ENCODE measurements around the gene ACOXL.

Gene ACOXL

GRCh38 chr2:111161971-111162370 lies 429.6 kb downstream of the ACOXL start:
- Histone ChIP-seq H3K9me3 (ENCODE audit: control insufficient read depth, insufficient read depth, low read length) (no peaks in the 10 kb centered on the region), H3K4me1 (ENCODE audit: control insufficient read depth, low read length) (peaks cover 37% of the 10 kb centered on the region), H4K20me1 (ENCODE audit: control insufficient read depth, insufficient read depth, low read depth, low read length) (peaks cover 20% of the 10 kb centered on the region), H3K27me3 (ENCODE audit: control insufficient read depth, low read length) (no peaks in the 10 kb centered on the region), H3K9me2 (replicated peaks; ENCODE audit: control insufficient read depth, low read length) (no peaks in the 10 kb centered on the region), H3K4me3 (ENCODE audit: low read length) (no peak overlapping the region), H3F3A (ENCODE audit: control insufficient read depth, insufficient read depth) (peaks cover 14% of the 10 kb centered on the region), H3K36me3 (ENCODE audit: control insufficient read depth, low read length) (peaks cover 94% of the 10 kb centered on the region), H3K4me2 (ENCODE audit: low read length) (no peak overlapping the region), H3K27ac (ENCODE audit: low read depth, low read length) (no peak overlapping the region), H3K79me2 (ENCODE audit: control insufficient read depth, low read length) (peaks cover 51% of the 10 kb centered on the region)
- TF ChIP-seq EZH2phosphoT487 (IDR thresholded peaks at IDR 0.05; ENCODE audit: borderline replicate concordance, low read length), result no peak
- TF ChIP-seq CTCF (IDR thresholded peaks at IDR 0.05; ENCODE audit: low read depth, low read length, poor library complexity, severe bottlenecking), result no peak

GRCh38 chr2:111162718-111163331 lies 430.5 kb downstream of the ACOXL start:
- H3K79me2 ChIP-seq (ENCODE audit: control insufficient read depth, low read length), result peaks cover 46% of the 10 kb centered on the region
- H3K27me3 ChIP-seq (ENCODE audit: control insufficient read depth, low read length), result no peaks in the 10 kb centered on the region
- peaks cover 97% of the 10 kb centered on the region for H3K36me3 ChIP-seq (ENCODE audit: control insufficient read depth, low read length)
- H3K4me3 ChIP-seq (ENCODE audit: low read length), result no peak overlapping the region
- H3K4me2 ChIP-seq (ENCODE audit: low read length), result no peak overlapping the region
- H3F3A ChIP-seq (ENCODE audit: control insufficient read depth, insufficient read depth), result peaks cover 6% of the 10 kb centered on the region
- peaks cover 15% of the 10 kb centered on the region for H4K20me1 ChIP-seq (ENCODE audit: control insufficient read depth, insufficient read depth, low read depth, low read length)
- TF ChIP-seq EZH2phosphoT487 (IDR thresholded peaks at IDR 0.05; ENCODE audit: borderline replicate concordance, low read length) (no peak), CTCF (IDR thresholded peaks at IDR 0.05; ENCODE audit: low read depth, low read length, poor library complexity, severe bottlenecking) (no peak)
- H3K4me1 ChIP-seq (ENCODE audit: control insufficient read depth, low read length), result peaks cover 37% of the 10 kb centered on the region
- H3K9me2 ChIP-seq (replicated peaks; ENCODE audit: control insufficient read depth, low read length), result no peaks in the 10 kb centered on the region
- no peak overlapping the region for H3K27ac ChIP-seq (ENCODE audit: low read depth, low read length)
- H3K9me3 ChIP-seq (ENCODE audit: control insufficient read depth, insufficient read depth, low read length), result no peaks in the 10 kb centered on the region

GRCh38 chr2:111164078-111164477 lies 431.7 kb downstream of the ACOXL start:
- H3K36me3 ChIP-seq (ENCODE audit: control insufficient read depth, low read length), result peaks cover 86% of the 10 kb centered on the region
- no peaks in the 10 kb centered on the region for H3K9me2 ChIP-seq (replicated peaks; ENCODE audit: control insufficient read depth, low read length)
- H3K4me2 ChIP-seq (ENCODE audit: low read length), result no peak overlapping the region
- peaks cover 34% of the 10 kb centered on the region for H3K4me1 ChIP-seq (ENCODE audit: control insufficient read depth, low read length)
- H3K79me2 ChIP-seq (ENCODE audit: control insufficient read depth, low read length), result peaks cover 34% of the 10 kb centered on the region
- TF ChIP-seq CTCF (IDR thresholded peaks at IDR 0.05; ENCODE audit: low read depth, low read length, poor library complexity, severe bottlenecking), result no peak
- TF ChIP-seq EZH2phosphoT487 (IDR thresholded peaks at IDR 0.05; ENCODE audit: borderline replicate concordance, low read length), result no peak
- H3K27ac ChIP-seq (ENCODE audit: low read depth, low read length), result no peak overlapping the region
- no peaks in the 10 kb centered on the region for H3K27me3 ChIP-seq (ENCODE audit: control insufficient read depth, low read length)
- H4K20me1 ChIP-seq (ENCODE audit: control insufficient read depth, insufficient read depth, low read depth, low read length), result peaks cover 5% of the 10 kb centered on the region
- H3F3A ChIP-seq (ENCODE audit: control insufficient read depth, insufficient read depth), result 0 out of 2 replicates have a peak, but pooled peaks cover 8% of the 10 kb centered on the region
- H3K9me3 ChIP-seq (ENCODE audit: control insufficient read depth, insufficient read depth, low read length), result no peaks in the 10 kb centered on the region
- H3K4me3 ChIP-seq (ENCODE audit: low read length), result no peak overlapping the region
